HG03354 (cell line): Measurements from ENCODE around the gene CD200R1.

Experiments used
- ATAC-seq: cut with Tn5 transposase; IDR thresholded peaks from one replicate; pipeline ENCODE4 v1.9.1; 2021; ENCODE audit warnings: mild to moderate bottlenecking; ENCODE audit not compliant: unreplicated experiment, poor library complexity, severe bottlenecking

The CD200R1 gene

DNA sequence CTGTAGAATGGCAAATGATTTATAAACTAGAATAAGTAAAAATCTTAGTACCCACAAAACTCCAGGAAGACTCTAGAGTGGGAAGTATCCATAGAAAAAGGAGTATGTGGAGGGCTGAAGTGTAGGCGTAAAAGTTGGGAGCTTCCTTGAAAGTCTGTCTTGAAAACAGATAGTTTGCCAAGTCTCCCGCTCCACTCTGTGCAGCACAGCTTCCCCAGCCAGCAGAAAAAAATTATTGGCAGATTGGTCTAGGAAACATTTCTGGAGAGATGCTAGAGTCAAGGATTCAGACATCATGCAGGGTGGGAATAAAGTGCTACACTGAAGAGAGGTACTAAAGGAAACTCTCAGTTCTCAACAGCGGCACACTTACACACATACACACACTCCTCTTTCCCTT, 74.8 kb downstream of the CD200R1 start:
- ATAC-seq: no peak

DNA sequence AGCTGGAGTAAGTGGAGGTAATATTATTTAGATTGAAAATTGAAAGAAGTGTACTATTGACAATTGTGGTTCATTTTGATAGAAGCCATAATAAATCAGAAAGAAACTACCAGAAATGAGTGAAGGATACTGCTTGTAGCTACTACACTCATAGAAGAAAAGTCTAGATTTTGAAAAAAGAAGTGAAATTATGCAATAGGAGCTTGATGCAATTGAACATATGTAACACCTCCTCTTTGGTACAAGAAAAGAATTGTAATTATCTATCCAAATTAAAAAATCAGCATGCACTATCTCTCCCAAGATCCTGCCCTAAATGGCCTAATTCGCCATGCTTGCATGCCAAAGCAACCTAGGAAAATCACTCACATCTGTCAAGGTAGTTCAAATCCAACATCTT, 77.1 kb downstream of the CD200R1 start:
- no peak for ATAC-seq

DNA sequence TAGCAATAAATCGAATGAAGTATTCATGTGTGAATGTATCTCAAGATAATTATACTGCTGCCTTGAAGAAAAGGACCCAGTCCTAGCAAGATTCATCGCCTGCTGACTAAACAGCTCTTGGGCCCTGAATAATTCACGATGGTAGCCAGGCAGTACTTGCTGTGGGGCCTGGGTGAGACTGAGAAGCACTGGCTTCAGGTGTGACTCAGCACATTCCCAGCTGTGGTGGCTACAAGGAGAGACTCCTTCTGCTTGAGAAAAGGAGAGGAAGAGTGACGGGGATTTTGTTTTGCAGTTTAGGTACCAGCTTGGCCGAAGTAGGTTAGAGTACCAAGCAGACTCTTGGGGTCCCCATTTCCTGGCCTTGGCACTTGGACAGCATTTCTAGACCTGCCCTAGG, 80.6 kb downstream of the CD200R1 start:
- ATAC-seq: no peak

DNA sequence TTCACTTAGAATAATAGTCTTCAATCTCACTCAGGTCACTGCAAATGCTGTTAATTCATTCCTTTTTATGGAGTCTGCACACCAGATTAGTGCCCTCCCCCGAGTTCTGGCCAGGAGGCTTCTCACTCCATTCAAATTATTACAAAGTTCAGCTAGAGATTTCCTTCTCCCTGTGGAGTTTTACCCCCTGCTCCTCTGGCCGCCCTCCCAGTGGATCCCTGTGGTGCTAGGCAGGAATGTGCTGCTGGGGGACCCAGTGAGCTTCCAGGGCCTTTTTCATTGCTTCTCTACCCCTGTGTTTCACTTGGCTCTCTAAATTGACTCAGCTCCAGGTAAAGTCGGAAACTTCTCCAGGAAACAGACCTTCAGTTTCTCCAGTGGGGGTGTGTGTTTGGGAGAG, 85.5 kb downstream of the CD200R1 start:
- ATAC-seq: no peak

DNA sequence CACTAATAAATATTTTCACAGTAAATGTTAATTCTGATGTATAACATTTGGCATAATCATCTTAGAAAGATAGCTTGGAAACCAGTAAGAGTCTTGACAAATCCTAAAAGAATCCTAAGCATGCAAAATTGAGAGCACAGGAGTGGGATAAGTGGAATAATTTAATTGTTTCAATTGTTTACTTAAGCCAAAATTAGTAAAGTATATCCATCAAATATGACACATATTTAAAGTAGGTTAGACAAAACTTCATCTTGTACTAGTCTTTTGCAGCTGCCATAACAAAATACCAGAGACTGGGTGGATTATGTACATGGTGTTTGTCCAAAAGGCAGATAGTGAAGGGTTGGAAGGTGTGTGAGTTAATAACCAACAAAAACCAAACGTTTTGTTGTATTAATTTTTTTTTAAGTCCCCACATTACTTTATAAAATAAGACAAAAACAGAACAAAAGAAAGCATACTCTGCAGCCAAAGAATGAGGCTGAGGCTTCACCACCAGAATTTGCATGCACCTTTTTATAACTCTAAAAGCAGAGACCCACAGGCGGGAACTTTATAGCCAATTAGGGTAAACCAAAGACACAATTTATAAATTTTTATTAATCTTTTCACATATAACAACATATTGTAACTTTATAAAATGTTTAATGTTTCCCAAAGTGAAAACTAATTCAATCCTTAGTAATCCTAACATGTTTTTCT, 86.4 kb downstream of the CD200R1 start:
- no peak for ATAC-seq

DNA sequence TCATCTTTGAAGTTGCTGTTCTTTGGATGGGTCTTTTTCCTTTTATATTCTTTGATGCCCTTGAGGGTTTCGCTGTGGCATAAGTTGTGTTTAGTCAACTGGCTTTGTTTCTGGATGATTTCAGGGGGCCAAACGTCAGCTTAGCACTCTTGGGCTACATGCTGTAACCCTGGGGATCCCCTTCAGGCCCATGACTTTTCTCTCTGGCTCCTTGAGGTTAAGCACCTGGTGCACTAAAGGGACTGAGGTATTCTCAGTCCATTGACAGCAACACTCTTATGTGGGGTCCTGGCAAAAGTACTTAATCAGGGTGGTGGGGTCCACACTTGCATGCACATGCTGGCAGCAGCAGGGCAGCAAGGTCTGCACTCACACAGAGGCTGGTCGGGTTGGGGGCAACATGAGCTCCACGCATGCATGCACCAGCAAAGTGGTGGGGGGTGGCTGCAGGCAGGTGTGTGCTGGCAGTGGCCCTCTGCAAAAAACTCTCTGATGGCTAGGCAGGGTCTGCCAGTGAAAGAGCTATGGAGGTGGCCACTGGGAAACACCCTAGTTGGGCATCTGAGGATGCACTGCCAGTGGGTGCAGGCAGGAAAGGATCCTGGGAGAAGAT, 90.1 kb downstream of the CD200R1 start:
- ATAC-seq: no peak

DNA sequence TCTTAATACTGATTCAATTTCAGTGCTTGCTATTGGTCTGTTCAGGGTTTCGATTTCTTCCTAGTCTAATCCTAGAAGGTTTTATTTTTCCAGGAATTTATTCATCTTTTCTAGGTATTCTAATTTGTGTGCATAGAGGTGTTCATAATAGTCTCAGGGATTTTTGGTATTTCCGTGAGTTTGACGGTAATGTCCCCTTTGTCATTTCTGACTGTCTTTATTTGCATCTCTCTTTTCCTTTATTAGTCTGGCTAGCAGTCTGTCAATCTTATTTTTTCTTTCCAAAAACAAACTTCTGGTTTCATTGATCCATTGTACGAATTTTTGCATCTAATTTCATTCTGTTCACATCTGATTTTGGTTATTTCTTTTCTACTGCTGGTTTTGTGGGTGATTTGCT, 93.0 kb downstream of the CD200R1 start:
- no peak for ATAC-seq

DNA sequence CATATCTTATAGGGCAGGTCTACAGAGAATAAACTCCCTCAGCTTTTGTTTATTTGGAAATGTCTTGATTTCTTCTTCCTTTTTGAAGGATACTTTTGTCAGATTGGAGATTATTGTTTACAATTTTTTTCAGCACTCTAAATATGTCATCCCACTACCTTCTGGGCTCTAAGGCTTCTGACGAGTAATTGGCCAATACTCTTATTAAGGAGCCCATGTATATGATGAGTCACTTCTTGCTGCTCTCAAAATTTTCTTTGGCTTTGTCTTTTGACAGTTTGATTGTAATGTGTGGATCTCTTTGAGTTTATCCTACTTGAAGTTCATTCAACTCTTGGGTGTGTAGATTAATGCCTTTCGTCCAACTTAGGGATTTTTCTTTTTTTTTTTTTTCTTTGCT, 99.3 kb downstream of the CD200R1 start:
- ATAC-seq: no peak

DNA sequence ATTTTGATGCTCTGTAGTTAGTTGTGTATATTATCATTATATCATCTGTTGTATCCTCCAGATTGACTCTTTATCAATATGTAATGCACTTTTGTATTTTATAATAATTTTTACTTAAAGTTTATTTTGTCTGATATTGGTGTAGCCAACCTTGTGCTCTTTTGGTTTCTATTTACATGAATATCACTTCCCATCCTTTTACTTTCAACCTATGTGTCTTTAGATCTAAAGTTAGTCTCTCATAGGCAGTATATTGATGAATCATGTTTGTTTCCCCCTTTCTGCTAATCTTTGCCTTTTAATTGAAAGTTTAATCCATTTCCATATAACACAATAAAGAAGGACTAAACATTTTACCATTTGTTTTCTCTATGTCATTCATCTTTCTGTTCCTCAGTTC, 100.2 kb downstream of the CD200R1 start:
- ATAC-seq: no peak

DNA sequence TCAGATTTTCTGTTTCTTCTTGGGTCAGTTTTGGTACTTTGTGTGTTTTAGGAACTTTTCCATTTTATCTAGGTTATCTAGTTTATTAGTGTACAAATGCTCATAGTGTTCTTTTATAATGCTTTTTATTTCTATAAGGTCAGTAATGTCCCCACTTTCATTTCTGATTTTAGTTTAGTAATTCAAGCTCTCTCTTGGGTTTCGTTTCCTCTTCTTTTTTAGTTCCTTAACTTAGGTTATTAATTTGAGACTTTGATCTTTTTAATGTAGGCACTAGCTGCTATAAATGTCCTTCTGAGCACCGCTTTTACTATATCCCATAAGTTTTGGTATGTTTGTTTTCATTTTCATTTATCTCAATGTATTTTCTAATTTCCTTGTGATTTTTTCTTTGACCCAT, 101.3 kb downstream of the CD200R1 start:
- ATAC-seq: peak; percentile 90

DNA sequence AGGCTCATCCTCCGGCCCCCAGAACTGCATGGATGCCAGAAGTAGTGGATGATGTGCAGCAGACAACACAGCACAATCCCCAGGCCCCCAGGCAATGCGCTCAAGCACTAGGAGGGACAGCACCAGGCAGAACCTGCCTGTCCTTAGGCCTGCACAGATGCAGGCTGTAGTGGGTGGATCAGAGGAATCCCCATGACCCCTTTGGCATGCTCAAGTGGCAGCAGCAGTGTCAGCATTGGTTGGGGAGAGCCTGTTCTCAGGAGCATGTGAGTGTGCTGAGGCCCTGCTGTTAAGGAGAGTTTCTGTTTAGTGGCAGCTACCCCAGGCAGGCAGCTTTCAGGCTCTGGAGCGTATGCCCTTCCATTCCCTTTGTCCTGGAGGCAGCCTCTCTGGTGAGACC, 103.2 kb downstream of the CD200R1 start:
- no peak for ATAC-seq
